HT-29 (cell line): ENCODE data around the gene FGF2. TPM values are rescaled to one million over a fixed set of nuclear protein-coding genes. Genes with fewer than 3 reads are reported as not detected.
A peak's percentile ranks its signal among the peaks of the same experiment; 100 is the strongest.
"Not testable (repeated sequence)": the region's sequence is repeated elsewhere in the genome, so short reads cannot be mapped to it uniquely, and the experiment has no call there.

Source experiments
- DNase-seq: peaks from one replicate; pipeline ENCODE4 v3.0.0-alpha.2; 2015; ENCODE audit warnings: low spot score
- total RNA-seq: library from RNA; depleted of rRNA; stranded (reverse); fragments of >200 nt; shearing (Covaris generic); gene quantifications from 2 replicates; pipeline ENCODE4 v1.2.3, GENCODE V29; 2014

Gene FGF2
- total RNA-seq, 1 experiment from 2014 or later, result not detected

- DNase-seq, result not testable (repeated sequence)
Observed at GRCh38 chr4:122812823-122813222, 13.8 kb upstream of the FGF2 start.

DNA sequence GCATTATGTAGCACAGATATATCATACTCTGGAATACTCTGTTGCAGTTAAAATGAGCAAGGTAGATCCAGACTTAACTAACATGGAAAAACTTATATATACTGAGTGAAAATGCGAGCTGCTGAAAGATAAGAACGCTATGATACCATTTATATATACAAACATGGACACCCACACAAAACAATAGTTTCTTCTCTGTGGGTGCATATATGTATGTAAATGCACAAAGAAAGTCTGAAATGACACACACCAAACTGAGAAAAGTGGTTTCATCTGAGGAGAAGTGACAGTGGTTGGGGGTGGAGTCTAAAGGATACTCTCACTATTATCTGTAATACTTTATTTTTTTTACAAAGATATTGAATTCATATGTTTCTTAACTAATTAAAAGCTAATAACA is 12.2 kb upstream of the FGF2 start:
- DNase-seq, result no peak

DNA sequence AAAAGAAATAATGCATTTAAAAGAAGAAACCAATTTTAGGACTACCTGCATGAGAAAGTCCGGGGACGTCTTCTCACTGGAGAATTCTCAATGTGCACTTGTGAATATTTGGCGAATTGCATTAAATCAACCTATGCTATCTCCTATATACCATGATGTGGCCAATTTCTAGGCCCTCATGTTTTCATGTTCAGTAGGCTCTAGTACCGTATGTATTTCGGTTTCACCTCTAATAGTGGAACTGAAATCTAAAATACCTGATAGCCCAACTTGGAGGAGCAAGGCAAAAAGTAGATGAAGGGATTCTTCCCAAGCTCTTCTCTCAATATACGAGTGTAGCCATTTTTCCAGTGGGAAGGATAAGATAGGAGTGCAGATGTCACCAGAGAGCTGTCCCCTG is 11.4 kb upstream of the FGF2 start:
- DNase-seq, result no peak

DNA sequence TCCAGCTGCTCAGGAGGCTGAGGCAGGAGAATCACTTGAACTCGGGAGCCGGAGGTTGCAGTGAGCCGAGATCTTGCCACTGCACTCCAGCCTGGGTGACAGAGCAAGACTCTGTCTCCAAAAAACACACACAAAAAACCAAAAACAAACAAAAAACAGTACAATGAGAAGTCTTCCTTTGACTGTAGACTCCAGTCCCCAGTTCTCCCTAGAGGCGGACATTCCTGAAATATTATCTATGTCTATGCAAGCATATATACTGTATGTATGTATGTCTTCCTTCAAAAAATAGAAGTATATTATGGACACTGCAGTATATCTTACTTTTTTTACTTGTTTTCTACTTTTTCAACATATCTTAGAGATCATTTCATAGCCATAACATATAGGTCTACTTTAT is 10.2 kb upstream of the FGF2 start:
- no peak for DNase-seq

DNA sequence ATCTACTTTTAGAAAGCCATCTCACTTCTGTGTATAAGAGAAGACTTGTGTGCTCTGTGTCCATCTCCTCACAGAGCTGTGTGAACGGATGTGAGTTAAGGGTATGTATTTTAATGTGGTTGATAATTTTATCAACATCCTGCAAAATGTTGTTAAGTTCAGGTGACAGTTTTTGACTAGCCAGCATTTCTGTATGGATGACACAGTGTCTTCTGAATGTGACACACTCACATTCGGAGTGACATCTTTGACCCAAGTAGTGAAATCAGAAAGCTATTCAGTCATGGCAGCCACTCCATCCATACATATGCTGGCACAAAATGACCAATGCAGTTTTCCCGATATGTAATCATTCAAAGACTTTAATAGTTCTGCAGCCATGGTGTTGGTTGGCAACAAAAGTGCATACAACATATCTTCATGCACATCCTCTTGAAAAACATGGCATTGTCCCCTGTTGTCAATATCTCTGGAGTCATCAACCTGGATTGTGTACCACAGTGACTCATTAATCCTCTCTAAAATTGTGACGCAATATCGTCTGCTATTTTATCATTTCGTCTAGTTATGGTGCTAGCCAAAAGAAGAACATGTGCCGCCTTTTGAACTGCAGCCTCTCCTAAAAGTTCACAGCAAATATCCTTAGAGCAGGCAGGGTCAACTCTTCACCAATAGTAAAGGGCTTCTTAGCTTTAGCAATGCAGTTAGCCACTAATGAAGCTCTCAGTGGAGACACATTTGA is 6.8 kb upstream of the FGF2 start:
- DNase-seq, result no peak

DNA sequence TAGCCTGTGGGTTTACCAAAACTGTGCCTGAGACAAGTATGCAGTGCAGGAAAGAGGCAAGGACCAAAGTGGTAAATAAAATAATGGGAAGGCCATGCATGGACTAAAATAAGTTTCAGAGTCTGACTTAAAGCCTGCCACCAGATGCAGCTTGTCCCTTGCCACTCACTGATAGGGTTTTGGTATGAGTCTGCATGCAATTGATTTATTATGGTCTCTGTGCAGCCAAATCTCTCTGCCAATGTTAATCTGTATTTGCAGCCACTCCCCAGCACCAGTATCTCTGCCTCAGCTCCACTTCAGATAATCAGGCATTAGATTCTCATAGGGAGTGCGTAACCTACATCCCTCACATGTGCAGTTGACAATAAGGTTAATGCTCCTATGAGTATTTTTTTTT is 5.5 kb upstream of the FGF2 start:
- DNase-seq, result no peak

GRCh38 chr4:122822466-122822865 is 4.2 kb upstream of the FGF2 start:
- no peak for DNase-seq

DNA sequence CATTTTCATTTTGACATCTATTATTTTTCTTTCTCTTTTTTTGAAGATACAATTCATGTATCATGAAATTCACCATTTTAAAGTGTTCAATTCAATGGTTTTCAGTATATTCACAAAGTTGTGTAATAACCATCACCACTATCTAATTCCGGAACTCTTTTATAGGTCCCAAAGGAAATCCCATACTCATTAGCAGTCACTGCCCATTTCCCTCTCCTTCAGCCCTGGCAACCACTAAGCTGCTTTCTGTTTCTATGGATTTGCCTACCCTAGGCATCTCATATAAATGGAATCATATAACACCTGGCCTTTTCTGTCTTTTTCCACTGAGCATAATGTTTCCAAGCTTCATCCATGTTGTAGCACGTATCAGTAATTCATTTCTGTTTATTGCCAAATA is 3.2 kb upstream of the FGF2 start:
- DNase-seq, result no peak

GRCh38 chr4:122824616-122825015 is 2.0 kb upstream of the FGF2 start:
- no peak for DNase-seq

- no peak for DNase-seq
Observed at GRCh38 chr4:122826079-122826527, 528 bp upstream of the FGF2 start.

- no peak for DNase-seq
Observed at GRCh38 chr4:122827258-122827878, 737 bp downstream of the FGF2 start.

- DNase-seq, result peak; percentile 52
Observed at GRCh38 chr4:122827879-122828601, 1.4 kb downstream of the FGF2 start.

- no peak for DNase-seq
Observed at GRCh38 chr4:122830426-122831095, 3.9 kb downstream of the FGF2 start.

GRCh38 chr4:122831515-122832196 is 5.0 kb downstream of the FGF2 start:
- no peak for DNase-seq

GRCh38 chr4:122832732-122833131 is 6.1 kb downstream of the FGF2 start:
- no peak for DNase-seq

- no peak for DNase-seq
Observed at GRCh38 chr4:122833999-122834398, 7.4 kb downstream of the FGF2 start.

GRCh38 chr4:122836941-122837340 is 10.3 kb downstream of the FGF2 start:
- DNase-seq, result no peak

DNA sequence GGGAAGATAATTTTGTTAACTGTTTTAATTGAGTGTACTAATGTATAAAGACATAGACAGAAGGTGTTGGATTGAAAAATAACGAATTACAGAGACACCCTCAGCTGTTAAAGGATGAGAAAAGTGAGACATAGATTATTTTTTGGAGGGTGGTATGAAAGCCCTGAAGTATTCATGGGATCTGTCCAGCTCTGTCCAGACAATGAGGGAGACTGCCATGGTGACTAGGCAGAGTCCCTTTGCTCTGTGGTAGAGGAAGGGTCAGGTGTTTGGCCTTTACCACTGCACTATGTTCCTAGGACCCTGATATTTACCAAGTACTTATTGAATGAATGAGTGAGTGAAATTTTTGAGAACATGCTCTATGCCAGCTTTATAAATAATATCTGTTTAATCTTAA is 11.4 kb downstream of the FGF2 start:
- no peak for DNase-seq

GRCh38 chr4:122842392-122842791 is 15.8 kb downstream of the FGF2 start:
- no peak for DNase-seq

DNA sequence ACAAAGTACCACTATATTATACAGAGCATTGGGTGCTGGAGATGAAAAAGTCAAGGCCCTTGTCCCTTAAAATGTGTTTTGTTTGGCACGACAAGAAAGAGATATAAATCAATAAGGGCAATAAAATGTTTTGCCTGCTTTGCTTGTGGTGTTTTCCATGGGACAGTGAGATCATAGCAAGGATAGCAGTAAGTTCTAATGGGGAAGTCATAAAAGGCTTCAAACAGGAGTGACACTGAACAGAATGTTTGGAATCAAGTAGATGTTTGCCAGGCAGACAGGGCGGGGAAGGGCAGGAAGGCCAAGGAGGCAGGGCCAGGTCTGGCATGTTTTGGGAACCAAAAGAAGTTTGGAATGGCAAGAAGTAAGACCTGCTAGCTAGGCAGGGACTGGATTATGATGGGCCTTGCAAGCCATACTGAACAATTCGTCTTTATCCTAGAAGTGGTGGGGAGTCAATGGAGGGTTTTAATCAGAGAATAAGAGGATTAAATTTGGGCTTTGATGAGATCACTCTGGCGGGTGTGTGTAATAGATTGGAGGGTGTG is 16.4 kb downstream of the FGF2 start:
- peak; percentile 72 for DNase-seq

- not testable (repeated sequence) for DNase-seq
Observed at GRCh38 chr4:122844391-122844790, 17.8 kb downstream of the FGF2 start.
